ACC112 (cell line): ENCODE measurements around the gene ARHGEF12.

Source experiments
- H2AFZ ChIP-seq: fragments of 200-600 bp; sonication (generic); one replicate; pipeline ENCODE4 v1.6.0; 2017; ENCODE audit warnings: antibody characterized with exemption, low read length; ENCODE audit not compliant: unreplicated experiment
- H3K27ac ChIP-seq: fragments of 200-600 bp; sonication (generic); 2 replicates; pipeline ENCODE4 v1.5.1; 2014; ENCODE audit warnings: low read depth, mild to moderate bottlenecking, antibody characterized with exemption, low read length, moderate library complexity
- H3K27me3 ChIP-seq: fragments of 200-600 bp; sonication (generic); 2 replicates; pipeline ENCODE4 v1.6.1; 2014; ENCODE audit warnings: mild to moderate bottlenecking, antibody characterized with exemption, low read length, moderate library complexity, mixed read lengths; ENCODE audit not compliant: insufficient read depth
- H3K36me3 ChIP-seq: fragments of 200-600 bp; sonication (generic); 2 replicates; pipeline ENCODE4 v1.6.1; 2016; ENCODE audit warnings: mild to moderate bottlenecking, antibody characterized with exemption, low read length, moderate library complexity, mixed read lengths; ENCODE audit not compliant: insufficient read depth
- H3K4me1 ChIP-seq: fragments of 200-600 bp; sonication (generic); one replicate; pipeline ENCODE4 v1.6.1; 2016; ENCODE audit warnings: low read length, mixed read lengths; ENCODE audit not compliant: insufficient read depth, unreplicated experiment, control insufficient read depth
- H3K4me3 ChIP-seq: fragments of 200-600 bp; sonication (generic); 2 replicates; pipeline ENCODE4 v1.5.1; 2014; ENCODE audit warnings: mild to moderate bottlenecking, low read depth, low read length
- H3K79me2 ChIP-seq: fragments of 200-600 bp; sonication (generic); one replicate; pipeline ENCODE4 v1.6.0; 2016; ENCODE audit warnings: low read length; ENCODE audit not compliant: control insufficient read depth, unreplicated experiment, insufficient read depth

The ARHGEF12 gene

DNA sequence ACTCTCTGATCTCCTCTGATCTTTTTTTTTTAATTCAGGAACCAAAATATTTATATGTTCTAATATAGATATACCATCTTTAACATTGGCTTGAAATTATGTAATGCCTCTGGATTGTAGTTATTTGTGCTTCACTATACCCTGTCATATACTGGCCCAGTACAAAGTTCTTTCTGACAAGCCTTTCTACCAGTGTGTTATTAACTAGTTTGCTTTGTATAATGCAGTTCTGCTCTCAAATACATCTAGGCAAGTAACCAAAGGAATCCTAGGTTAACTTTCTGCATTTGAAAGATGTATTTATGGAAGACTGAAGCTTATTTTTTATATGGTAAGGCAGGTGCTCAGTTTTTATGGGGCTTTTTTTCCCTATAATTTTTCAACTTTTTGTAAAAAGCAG lies 36.1 kb downstream of the ARHGEF12 start:
- H2AFZ ChIP-seq, result no peak overlapping the region
- H3K27me3 ChIP-seq, result no peaks in the 10 kb centered on the region
- H3K27ac ChIP-seq, result no peak overlapping the region
- no peak overlapping the region for H3K4me3 ChIP-seq
- peaks cover 3% of the 10 kb centered on the region; the same call in 1 of the 2 replicates for H3K36me3 ChIP-seq
- peaks cover 4% of the 10 kb centered on the region for H3K4me1 ChIP-seq
- peaks cover 70% of the 10 kb centered on the region for H3K79me2 ChIP-seq

DNA sequence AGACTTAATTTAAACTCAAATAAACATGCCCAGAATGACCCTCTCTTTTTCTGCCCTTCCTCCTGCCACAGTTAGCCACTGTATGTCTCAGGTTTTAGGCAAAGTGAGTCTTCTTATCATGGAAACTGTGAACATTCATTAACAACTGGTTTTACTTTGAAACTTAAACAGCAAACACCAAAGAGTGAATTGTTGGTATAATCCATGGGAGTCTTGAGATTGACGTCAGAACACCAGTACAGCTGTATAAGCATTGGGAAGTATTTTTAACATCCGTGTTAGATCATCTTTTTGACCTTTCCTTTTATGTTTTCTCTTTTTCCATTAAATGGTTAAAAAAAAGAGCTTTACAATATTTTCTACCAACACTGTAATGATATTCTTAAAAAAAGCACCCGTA lies 38.9 kb downstream of the ARHGEF12 start:
- peaks cover 11% of the 10 kb centered on the region for H3K36me3 ChIP-seq
- no peak overlapping the region for H3K4me3 ChIP-seq
- no peaks in the 10 kb centered on the region for H3K27me3 ChIP-seq
- H3K79me2 ChIP-seq, result peaks cover 79% of the 10 kb centered on the region
- H2AFZ ChIP-seq, result no peak overlapping the region
- peaks cover 6% of the 10 kb centered on the region for H3K4me1 ChIP-seq
- H3K27ac ChIP-seq, result no peak overlapping the region

DNA sequence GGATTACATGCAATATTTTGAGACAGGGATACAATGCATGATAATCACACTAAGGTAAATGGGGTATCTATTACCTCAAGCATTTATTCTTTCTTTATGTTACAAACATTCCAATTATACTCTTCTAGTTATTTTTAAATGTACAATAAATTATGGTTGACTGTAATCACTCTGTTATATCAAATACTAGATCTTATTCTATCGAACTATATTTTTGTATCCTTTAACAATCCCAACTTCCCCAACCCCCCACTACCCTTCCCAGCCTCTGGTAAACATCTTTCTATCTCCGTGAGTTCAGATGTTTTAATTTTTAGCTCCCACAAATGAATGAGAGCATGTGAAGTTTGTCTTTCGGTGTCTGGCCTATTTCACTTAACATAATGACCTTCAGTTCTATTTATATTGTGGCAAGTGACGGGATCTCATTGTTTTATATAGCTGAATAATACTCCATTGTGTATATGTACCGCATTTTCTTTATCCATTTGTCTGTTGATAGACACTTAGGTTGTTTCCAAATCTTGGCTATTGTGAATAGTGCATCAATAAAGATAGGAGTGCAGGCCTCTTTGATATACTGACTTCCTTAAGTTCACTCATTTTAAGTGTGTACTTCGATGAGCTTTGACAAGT lies 40.5 kb downstream of the ARHGEF12 start:
- Histone ChIP-seq H2AFZ (no peak overlapping the region), H3K4me3 (no peak overlapping the region), H3K27me3 (no peaks in the 10 kb centered on the region), H3K79me2 (peaks cover 79% of the 10 kb centered on the region), H3K4me1 (peaks cover 15% of the 10 kb centered on the region), H3K36me3 (peaks cover 11% of the 10 kb centered on the region), H3K27ac (no peak overlapping the region)

DNA sequence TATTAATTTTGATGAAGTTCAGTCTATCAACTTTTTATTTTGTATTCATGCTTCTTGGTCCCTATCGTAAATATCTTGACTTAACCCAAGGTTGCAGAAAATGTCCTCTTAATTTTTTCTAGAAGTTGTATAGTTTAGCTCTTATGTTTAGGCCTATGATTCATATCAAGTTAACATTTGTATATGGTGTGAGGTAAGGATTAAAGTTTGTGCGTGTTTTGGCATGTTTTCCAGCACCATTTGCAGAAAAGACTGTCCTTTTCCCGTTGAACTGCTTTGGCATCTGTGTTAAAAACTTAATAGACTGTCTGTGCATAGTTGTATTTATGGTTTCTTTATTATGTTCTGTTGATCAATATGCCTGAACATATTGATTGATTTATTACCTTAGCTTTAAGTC lies 42.3 kb downstream of the ARHGEF12 start:
- H3K36me3 ChIP-seq, result peaks cover 11% of the 10 kb centered on the region
- no peaks in the 10 kb centered on the region for H3K27me3 ChIP-seq
- H3K4me3 ChIP-seq, result no peak overlapping the region
- peaks cover 23% of the 10 kb centered on the region for H3K4me1 ChIP-seq
- H2AFZ ChIP-seq, result no peak overlapping the region
- peaks cover 85% of the 10 kb centered on the region for H3K79me2 ChIP-seq
- no peak overlapping the region for H3K27ac ChIP-seq

DNA sequence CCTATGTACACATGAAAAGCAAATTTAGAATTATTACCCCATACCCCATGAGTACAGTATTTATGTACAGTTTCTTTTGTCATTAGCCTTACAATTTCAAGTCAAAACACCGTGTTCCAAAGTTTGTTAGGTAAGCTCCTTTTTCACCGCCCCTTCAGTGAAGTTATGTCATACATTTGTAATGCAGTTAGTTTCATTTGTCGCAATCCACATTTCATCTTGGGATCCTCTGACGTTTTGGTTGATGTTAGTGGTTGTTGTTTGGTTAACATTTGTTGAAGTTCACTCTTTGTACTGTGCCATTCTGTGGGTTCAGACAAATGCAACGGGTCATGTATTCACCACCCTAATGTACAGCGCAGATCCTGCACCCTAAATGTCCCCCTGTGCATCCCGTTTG lies 45.2 kb downstream of the ARHGEF12 start:
- H3K36me3 ChIP-seq, result peaks cover 11% of the 10 kb centered on the region
- H3K4me3 ChIP-seq, result peak overlapping the region; percentile 9; the same call in 1 of the 2 replicates
- H3K4me1 ChIP-seq, result peaks cover 47% of the 10 kb centered on the region
- no peak overlapping the region for H3K27ac ChIP-seq
- H3K27me3 ChIP-seq, result no peaks in the 10 kb centered on the region
- peaks cover 93% of the 10 kb centered on the region for H3K79me2 ChIP-seq
- H2AFZ ChIP-seq, result no peak overlapping the region

DNA sequence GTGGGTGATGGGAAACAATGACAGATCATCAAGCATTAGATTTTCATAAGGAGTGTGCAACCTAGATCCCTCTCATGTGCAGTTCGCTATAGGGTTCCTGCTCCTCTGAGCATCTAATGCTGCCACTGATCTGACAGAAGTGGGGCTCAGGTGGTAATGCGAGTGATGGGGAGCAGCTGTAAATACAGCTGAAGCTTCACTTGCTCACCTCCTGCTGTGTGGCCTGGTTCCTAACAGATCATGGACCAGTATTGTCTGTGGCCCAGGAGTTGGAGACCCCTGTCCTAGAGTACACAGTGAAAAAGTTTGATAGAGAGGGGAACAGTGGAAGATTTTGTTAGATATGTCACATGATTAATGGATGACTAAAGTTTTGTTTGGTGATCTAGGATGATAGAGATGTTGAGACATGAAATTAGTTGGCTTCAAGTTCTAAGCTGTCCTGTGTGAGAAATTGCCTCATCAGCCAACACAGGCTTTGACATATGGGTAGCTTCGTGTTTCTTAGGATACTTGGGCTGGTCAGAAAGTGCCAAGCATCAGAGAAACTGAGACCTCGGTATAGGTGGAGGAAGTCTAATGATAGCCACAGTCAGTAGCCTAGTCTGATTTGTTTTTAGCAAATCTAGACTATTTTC lies 47.4 kb downstream of the ARHGEF12 start:
- Histone ChIP-seq H3K79me2 (peaks cover 92% of the 10 kb centered on the region), H2AFZ (no peak overlapping the region), H3K36me3 (no peaks in the 10 kb centered on the region), H3K27ac (no peak overlapping the region), H3K4me3 (no peak overlapping the region), H3K4me1 (peaks cover 52% of the 10 kb centered on the region), H3K27me3 (no peaks in the 10 kb centered on the region)

DNA sequence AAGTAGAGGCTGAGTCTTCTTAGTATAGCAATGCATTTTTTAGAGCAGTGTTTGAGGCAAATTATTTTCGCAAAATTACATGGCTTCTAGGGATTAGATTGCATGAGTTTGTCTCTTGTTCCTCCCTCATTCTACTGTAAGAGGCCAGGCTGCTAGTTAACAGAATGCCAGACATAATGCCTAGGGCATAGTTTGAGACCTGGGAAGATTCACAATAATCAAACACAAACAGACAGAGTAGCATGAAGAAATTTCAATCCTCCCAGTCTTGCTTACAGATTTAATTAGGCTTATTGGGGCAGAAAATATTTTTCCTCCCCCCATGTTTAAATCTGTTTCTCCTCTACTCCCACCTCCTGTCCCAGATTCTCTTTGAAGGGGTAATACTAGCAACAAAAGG lies 48.3 kb downstream of the ARHGEF12 start:
- no peak overlapping the region for H2AFZ ChIP-seq
- H3K27me3 ChIP-seq, result no peaks in the 10 kb centered on the region
- H3K4me3 ChIP-seq, result no peak overlapping the region
- no peak overlapping the region for H3K27ac ChIP-seq
- H3K4me1 ChIP-seq, result peaks cover 52% of the 10 kb centered on the region
- peaks cover 90% of the 10 kb centered on the region for H3K79me2 ChIP-seq
- no peaks in the 10 kb centered on the region for H3K36me3 ChIP-seq

DNA sequence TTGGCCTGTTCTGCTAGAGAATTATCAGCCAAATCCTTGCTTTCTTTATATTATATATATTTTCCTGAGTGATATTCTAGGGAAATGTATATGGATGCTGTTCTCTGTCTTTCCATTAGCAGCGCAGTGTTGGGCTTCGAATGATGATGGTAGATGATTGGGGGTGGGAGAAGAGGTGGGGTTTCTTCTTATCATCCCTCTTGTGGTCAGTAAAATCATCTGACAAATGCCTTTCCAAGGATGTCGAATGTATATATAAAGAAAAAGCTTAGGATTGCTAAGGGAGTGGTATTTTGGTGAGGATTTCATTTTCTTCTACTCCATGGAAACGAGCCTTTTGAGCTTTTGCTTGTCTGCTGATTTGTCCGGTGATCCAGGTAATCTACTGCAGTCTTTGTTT lies 48.9 kb downstream of the ARHGEF12 start:
- H3K4me1 ChIP-seq, result peaks cover 50% of the 10 kb centered on the region
- H3K27ac ChIP-seq, result no peak overlapping the region
- no peak overlapping the region for H3K4me3 ChIP-seq
- H2AFZ ChIP-seq, result no peak overlapping the region
- no peaks in the 10 kb centered on the region for H3K27me3 ChIP-seq
- H3K79me2 ChIP-seq, result peaks cover 91% of the 10 kb centered on the region
- H3K36me3 ChIP-seq, result no peaks in the 10 kb centered on the region

DNA sequence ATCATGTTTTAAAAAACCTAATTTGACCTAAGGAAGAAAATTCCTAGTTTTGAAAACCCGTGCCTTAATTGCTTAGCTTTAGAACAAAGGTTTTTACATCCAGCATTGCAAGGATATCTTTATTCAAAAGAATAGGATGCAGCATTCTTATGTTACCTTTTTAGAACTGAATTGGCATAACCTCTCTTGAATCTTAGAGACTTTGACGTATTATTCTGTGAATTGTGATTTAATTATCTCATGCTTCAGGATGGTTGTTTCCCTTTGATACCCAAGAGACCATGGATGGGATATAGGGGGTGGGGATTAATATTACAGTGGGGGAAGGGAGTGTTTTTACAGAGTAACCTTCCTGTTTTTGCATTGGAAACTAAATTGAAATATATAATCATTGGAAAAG lies 49.4 kb downstream of the ARHGEF12 start:
- Histone ChIP-seq H2AFZ (no peak overlapping the region), H3K36me3 (no peaks in the 10 kb centered on the region), H3K4me3 (no peak overlapping the region), H3K27me3 (no peaks in the 10 kb centered on the region), H3K27ac (no peak overlapping the region), H3K4me1 (peaks cover 45% of the 10 kb centered on the region), H3K79me2 (peaks cover 91% of the 10 kb centered on the region)

DNA sequence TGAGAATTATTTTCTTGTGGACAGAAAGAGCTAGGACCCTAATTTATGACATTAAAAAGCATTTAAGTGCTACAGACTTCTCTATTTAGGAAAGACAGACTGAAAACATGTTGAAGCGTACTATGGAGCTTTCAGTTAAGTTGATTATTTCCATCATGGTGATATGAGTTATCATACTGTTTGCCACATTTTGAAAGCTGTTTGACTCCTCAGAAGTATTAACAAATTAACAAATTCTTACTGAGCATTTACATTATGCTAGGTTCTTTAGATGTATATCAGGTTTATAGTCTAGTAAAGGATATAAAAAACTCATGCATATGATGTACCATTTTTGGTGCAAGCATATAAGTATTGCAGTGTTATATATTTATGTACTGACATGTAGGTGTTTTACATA lies 50.1 kb downstream of the ARHGEF12 start:
- Histone ChIP-seq H3K4me1 (peaks cover 42% of the 10 kb centered on the region), H3K79me2 (peaks cover 90% of the 10 kb centered on the region), H3K4me3 (no peak overlapping the region), H2AFZ (no peak overlapping the region), H3K27ac (no peak overlapping the region), H3K36me3 (no peaks in the 10 kb centered on the region), H3K27me3 (no peaks in the 10 kb centered on the region)

DNA sequence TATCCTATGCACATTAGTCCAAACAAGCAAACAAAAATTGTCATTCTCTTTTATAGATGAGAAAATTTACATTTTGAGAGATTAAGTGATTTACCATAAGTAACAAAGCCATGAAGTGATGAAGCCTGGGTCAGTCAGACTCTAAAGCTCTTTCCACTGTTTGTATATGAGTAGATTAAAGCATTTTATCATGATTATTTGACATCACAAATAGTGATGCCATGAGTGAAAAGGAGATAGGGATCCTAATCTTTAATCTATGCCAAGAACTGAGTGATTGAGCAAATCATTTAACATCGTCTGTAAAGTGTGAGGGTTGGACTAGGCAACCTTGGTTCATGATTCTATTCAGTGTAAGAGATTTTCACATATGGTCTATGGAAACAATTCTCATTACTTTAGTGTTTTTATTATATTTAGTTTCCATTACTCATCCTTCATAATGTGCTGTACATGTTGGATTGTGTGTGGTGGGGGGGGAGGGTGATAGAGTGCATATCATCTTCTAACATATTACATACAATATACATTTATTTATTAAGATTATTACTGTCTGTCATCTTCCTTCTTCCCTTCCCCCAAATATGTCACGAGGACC lies 50.7 kb downstream of the ARHGEF12 start:
- peaks cover 36% of the 10 kb centered on the region for H3K4me1 ChIP-seq
- H3K4me3 ChIP-seq, result no peak overlapping the region
- peaks cover 89% of the 10 kb centered on the region for H3K79me2 ChIP-seq
- H2AFZ ChIP-seq, result no peak overlapping the region
- no peak overlapping the region for H3K27ac ChIP-seq
- no peaks in the 10 kb centered on the region for H3K36me3 ChIP-seq
- no peaks in the 10 kb centered on the region for H3K27me3 ChIP-seq
